C4-2B (cell line): ENCODE results near the gene TAF4B.

ENCODE experiments used
- CTCF ChIP-seq: fragments of 450-650 bp; conservative IDR thresholded peaks from 2 replicates; pipeline ENCODE4 v1.5.1; 2017; ENCODE audit warnings: mild to moderate bottlenecking
- ZFX ChIP-seq: fragments of 450-650 bp; IDR thresholded peaks from 2 replicates; pipeline ENCODE4 v1.6.1; 2017

DNA sequence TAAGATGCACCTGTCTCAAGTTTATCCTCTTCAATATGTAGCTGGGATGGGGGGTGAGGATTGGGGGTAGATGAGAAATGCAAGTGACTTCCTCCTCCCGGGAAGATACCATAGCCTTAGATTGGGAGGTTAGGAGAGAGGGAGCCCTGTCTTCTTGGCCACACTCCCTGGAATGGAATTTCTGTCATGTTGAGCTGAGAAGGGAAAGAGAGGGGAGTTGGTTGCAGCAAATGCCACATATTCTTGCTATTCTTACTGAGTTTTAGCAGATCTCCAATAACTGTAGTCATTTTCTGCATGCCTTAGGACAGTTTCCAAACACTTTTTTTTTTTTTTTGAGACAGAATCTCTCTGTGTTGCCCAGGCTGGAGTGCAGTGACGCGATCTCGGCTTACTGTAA lies 35.9 kb downstream of the TAF4B start:
- TF ChIP-seq CTCF (no peak), ZFX (no peak)
